ENCODE results near the gene FOXO1. TPM values are rescaled to one million over a fixed set of nuclear protein-coding genes. Genes with fewer than 3 reads are reported as not detected.

Gene FOXO1
- total and polyA plus RNA-seq, 2 experiments from 2014 or later, result 32.4 to 68.0 TPM

DNA sequence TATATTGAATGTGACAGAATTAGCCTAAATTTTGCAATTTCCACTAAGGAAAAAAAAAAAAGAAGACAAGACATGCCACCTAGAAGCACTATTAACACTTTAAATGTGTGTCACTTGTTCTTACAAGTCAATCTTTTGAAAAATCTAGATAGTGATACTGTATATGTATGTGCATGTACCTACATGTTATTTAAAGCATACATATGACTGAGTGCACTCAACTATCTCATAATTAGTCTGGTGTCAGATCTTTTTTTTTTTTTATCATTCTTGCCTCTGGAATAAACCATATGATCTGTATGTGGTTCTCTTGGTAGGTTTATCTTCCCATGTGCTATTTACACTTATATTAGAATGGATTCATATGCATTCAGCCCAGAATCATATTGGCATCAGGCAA is 62.3 kb downstream of the FOXO1 start (continued):
- TF ChIP-seq, protein P1, sequence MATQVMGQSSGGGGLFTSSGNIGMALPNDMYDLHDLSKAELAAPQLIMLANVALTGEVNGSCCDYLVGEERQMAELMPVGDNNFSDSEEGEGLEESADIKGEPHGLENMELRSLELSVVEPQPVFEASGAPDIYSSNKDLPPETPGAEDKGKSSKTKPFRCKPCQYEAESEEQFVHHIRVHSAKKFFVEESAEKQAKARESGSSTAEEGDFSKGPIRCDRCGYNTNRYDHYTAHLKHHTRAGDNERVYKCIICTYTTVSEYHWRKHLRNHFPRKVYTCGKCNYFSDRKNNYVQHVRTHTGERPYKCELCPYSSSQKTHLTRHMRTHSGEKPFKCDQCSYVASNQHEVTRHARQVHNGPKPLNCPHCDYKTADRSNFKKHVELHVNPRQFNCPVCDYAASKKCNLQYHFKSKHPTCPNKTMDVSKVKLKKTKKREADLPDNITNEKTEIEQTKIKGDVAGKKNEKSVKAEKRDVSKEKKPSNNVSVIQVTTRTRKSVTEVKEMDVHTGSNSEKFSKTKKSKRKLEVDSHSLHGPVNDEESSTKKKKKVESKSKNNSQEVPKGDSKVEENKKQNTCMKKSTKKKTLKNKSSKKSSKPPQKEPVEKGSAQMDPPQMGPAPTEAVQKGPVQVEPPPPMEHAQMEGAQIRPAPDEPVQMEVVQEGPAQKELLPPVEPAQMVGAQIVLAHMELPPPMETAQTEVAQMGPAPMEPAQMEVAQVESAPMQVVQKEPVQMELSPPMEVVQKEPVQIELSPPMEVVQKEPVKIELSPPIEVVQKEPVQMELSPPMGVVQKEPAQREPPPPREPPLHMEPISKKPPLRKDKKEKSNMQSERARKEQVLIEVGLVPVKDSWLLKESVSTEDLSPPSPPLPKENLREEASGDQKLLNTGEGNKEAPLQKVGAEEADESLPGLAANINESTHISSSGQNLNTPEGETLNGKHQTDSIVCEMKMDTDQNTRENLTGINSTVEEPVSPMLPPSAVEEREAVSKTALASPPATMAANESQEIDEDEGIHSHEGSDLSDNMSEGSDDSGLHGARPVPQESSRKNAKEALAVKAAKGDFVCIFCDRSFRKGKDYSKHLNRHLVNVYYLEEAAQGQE (IDR thresholded peaks at IDR 0.05; ENCODE audit: unreplicated experiment), result no peak
- no peak for TF ChIP-seq JUNB (IDR thresholded peaks at IDR 0.05; ENCODE audit: unreplicated experiment)
- TF ChIP-seq EZH2phosphoT487 (IDR thresholded peaks at IDR 0.05; ENCODE audit: unreplicated experiment), result no peak
- no peak for TF ChIP-seq POLR2AphosphoS5 (IDR thresholded peaks at IDR 0.05; ENCODE audit: low read depth)
- no peak for TF ChIP-seq ZNF114 (CRISPR knock-in tag; IDR thresholded peaks at IDR 0.05)
- TF ChIP-seq NANOG (IDR thresholded peaks at IDR 0.05; ENCODE audit: borderline replicate concordance), result no peak
- TF ChIP-seq CREB1 (CRISPR knock-in tag; IDR thresholded peaks at IDR 0.05; ENCODE audit: low read depth), result no peak
- TF ChIP-seq ZNF331 (CRISPR knock-in tag; IDR thresholded peaks at IDR 0.05; ENCODE audit: low read depth), result no peak
- TF ChIP-seq EZH2 (IDR thresholded peaks at IDR 0.05; ENCODE audit: low read depth, unreplicated experiment), result no peak
- TF ChIP-seq STAT1 (IDR thresholded peaks at IDR 0.05; ENCODE audit: unreplicated experiment), result no peak

DNA sequence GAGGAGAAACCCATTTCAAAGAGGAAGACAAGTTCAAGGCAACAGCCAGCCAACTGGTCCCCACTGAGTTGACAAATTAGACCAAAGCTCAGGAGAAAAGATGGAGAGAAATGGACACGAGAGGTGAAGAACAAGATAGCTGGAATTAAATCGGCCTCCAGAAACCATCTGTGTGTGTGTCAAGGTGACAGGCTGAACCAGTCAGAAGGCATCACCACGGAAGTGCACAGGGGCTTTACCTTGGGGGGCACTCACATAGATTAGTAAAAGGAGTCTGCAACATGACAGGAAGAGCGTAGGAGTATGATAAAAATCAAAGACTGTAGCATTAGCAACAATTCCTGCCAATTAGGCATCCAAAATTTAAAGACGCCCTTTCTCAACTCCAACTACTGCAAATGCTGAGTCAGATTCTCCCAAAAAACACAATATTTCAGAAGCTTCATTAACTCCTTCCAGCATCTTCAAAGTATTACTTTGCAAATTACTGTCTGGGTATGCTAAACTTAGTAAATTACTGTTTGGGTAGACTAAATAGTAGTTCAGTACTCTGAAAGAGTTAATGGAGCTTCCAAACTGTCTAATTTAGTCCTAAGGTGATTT is 66.2 kb downstream of the FOXO1 start:
- Mint-ChIP-seq H3K4me3 (no peak overlapping the region), H3K9me3 (no peaks in the 10 kb centered on the region), H3K4me1 (peaks cover 82% of the 10 kb centered on the region), H3K27ac (peak overlapping the region; percentile 50; the same call in 1 of the 2 replicates), H3K36me3 (ENCODE audit: low read depth) (no peaks in the 10 kb centered on the region), H3K27me3 (ENCODE audit: insufficient read depth, low read depth, poor library complexity) (peaks cover 7% of the 10 kb centered on the region)
- TF ChIP-seq, protein P2, sequence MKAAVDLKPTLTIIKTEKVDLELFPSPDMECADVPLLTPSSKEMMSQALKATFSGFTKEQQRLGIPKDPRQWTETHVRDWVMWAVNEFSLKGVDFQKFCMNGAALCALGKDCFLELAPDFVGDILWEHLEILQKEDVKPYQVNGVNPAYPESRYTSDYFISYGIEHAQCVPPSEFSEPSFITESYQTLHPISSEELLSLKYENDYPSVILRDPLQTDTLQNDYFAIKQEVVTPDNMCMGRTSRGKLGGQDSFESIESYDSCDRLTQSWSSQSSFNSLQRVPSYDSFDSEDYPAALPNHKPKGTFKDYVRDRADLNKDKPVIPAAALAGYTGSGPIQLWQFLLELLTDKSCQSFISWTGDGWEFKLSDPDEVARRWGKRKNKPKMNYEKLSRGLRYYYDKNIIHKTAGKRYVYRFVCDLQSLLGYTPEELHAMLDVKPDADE (IDR thresholded peaks at IDR 0.05), result no peak
- TF ChIP-seq STAT1 (IDR thresholded peaks at IDR 0.05; ENCODE audit: unreplicated experiment) (no peak), EZH2phosphoT487 (IDR thresholded peaks at IDR 0.05; ENCODE audit: unreplicated experiment) (no peak), JUNB (IDR thresholded peaks at IDR 0.05; ENCODE audit: unreplicated experiment) (no peak), ZNF331 (CRISPR knock-in tag; IDR thresholded peaks at IDR 0.05; ENCODE audit: low read depth) (no peak), CTCF (conservative IDR thresholded peaks at IDR 0.05; ENCODE audit: low read depth in 2 of 2) (no peak), NANOG (IDR thresholded peaks at IDR 0.05; ENCODE audit: borderline replicate concordance) (no peak), CREB1 (CRISPR knock-in tag; IDR thresholded peaks at IDR 0.05; ENCODE audit: low read depth) (no peak)
- Histone ChIP-seq H3F3A (replicated peaks; ENCODE audit: low read depth) (peaks cover 3% of the 10 kb centered on the region; the same call in 1 of the 2 replicates), H2AFZ (no peak overlapping the region), H3K79me2 (replicated peaks; ENCODE audit: insufficient read depth) (peaks cover 100% of the 10 kb centered on the region), H3K4me3 (no peak overlapping the region), H3K36me3 (ENCODE audit: insufficient read depth) (no peaks in the 10 kb centered on the region), H4K20me1 (replicated peaks; ENCODE audit: insufficient read depth) (peaks cover 76% of the 10 kb centered on the region), H3K4me1 (ENCODE audit: insufficient read depth) (peaks cover 71% of the 10 kb centered on the region), H3K9me2 (ENCODE audit: insufficient read depth) (no peaks in the 10 kb centered on the region), H3K27ac (ENCODE audit: low read depth) (no peak overlapping the region), H3K27me3 (ENCODE audit: insufficient read depth) (no peaks in the 10 kb centered on the region), H3K4me2 (peak overlapping the region; percentile 36; the same call in 1 of the 2 replicates)
- ATAC-seq (no peak), DNase-seq (ENCODE audit: low spot score) (no peak)
